Activated naive CD4-positive, alpha-beta T cell treated with anti-CD3 and anti-CD28 coated beads for 36 hours (primary cell): ENCODE results near the gene KCNJ10. TPM values are rescaled to one million over a fixed set of nuclear protein-coding genes. Genes with fewer than 3 reads are reported as not detected.

Experiments
- CTCF ChIA-PET: fragments of 350-600 bp; sonication (Branson Sonifier 250); formaldehyde crosslinking; loops from one replicate; lab custom pipeline; 2021; ENCODE audit warnings: antibody characterized with exemption; lab: Charles Lee
- DNase-seq: peaks from one replicate; pipeline ENCODE4 v3.0.0-alpha.2; 2020
- H3K27ac Mint-ChIP-seq: one replicate; pipeline ENCODE4 v1.8.0; 2021; ENCODE audit warnings: mild to moderate bottlenecking, mixed read lengths
- H3K27me3 Mint-ChIP-seq: one replicate; pipeline ENCODE4 v1.8.0; 2021; ENCODE audit warnings: low read depth, mixed read lengths
- H3K36me3 Mint-ChIP-seq: one replicate; pipeline ENCODE4 v1.8.0; 2021; ENCODE audit warnings: low read depth, mixed read lengths
- H3K4me1 Mint-ChIP-seq: one replicate; pipeline ENCODE4 v1.8.0; 2021; ENCODE audit warnings: low read depth, mixed read lengths
- H3K4me3 Mint-ChIP-seq: one replicate; pipeline ENCODE4 v1.8.0; 2021; ENCODE audit warnings: mild to moderate bottlenecking, moderate library complexity, mixed read lengths
- H3K9me3 Mint-ChIP-seq: one replicate; pipeline ENCODE4 v1.8.0; 2021; ENCODE audit warnings: mixed read lengths
- intact Hi-C: fragments of 100-400 bp; cut with micrococcal nuclease; formaldehyde crosslinking; loops from one replicate; pipeline ENCODE4 v1.15.1; 2023
- total RNA-seq, 2 experiments: library from RNA; stranded (reverse); gene quantifications; one replicate each; pipeline ENCODE4 v1.2.3, GENCODE V29; 2021

The KCNJ10 gene
- total RNA-seq, 2 experiments from 2014 or later = not detected

- H3K9me3 Mint-ChIP-seq = no peaks in the 10 kb centered on the region
- intact Hi-C loops = no loop called here
- no peaks in the 10 kb centered on the region for H3K36me3 Mint-ChIP-seq
- peaks cover 8% of the 10 kb centered on the region for H3K27me3 Mint-ChIP-seq
- no peak overlapping the region for H3K27ac Mint-ChIP-seq
- no peak for DNase-seq
- no peak overlapping the region for H3K4me3 Mint-ChIP-seq
- peaks cover 4% of the 10 kb centered on the region for H3K4me1 Mint-ChIP-seq
- CTCF ChIA-PET = no interaction called here
Measured at GRCh38 chr1:159962176-159962575, 107.8 kb downstream of the KCNJ10 start.

DNA sequence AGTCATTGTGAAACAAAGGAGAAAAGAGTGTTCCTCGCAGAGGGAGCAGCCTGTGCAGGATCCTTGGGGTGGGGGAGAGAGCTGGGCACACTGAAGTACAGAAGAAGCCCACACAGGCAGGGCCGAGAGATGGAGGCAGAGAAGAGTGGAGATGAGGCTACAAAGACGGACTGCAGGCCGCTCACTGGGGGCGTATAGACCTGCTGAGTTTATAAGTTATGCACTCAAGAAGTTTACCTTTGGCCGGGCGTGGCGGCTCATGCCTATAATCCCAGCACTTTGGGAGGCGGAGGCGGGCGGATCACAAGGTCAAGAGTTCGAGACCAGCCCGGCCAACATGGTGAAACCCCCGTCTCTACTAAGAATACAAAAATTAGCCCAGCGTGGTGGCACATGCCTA lies 108.3 kb downstream of the KCNJ10 start:
- CTCF ChIA-PET = interaction anchor here (0.5 kb wide), 1 partner anchor 17 kb away, joined by 3 read pairs; no protein-coding TSS in a partner anchor
- Mint-ChIP-seq H3K27me3 (peaks cover 8% of the 10 kb centered on the region), H3K27ac (no peak overlapping the region), H3K36me3 (no peaks in the 10 kb centered on the region), H3K4me3 (no peak overlapping the region), H3K4me1 (peaks cover 4% of the 10 kb centered on the region), H3K9me3 (no peaks in the 10 kb centered on the region)
- intact Hi-C loops = no loop called here
- DNase-seq = no peak

GRCh38 chr1:159960721-159961381 lies 109.1 kb downstream of the KCNJ10 start:
- DNase-seq = no peak
- Mint-ChIP-seq H3K9me3 (no peaks in the 10 kb centered on the region), H3K4me3 (no peak overlapping the region), H3K4me1 (peaks cover 4% of the 10 kb centered on the region), H3K27ac (no peak overlapping the region), H3K27me3 (peaks cover 6% of the 10 kb centered on the region), H3K36me3 (no peaks in the 10 kb centered on the region)
- CTCF ChIA-PET = interaction anchor here (0.5 kb wide), 1 partner anchor 18 kb away, joined by 3 read pairs; no protein-coding TSS in a partner anchor
- intact Hi-C loops = no loop called here

GRCh38 chr1:159959451-159959850 lies 110.5 kb downstream of the KCNJ10 start:
- Mint-ChIP-seq H3K4me3 (no peak overlapping the region), H3K27me3 (peaks cover 6% of the 10 kb centered on the region), H3K36me3 (no peaks in the 10 kb centered on the region), H3K9me3 (no peaks in the 10 kb centered on the region), H3K4me1 (peaks cover 4% of the 10 kb centered on the region), H3K27ac (no peak overlapping the region)
- no peak for DNase-seq
- CTCF ChIA-PET = interaction anchor here (0.6 kb wide), 1 partner anchor 114 kb away, joined by 3 read pairs; no protein-coding TSS in a partner anchor
- intact Hi-C loops = no loop called here

- intact Hi-C loops = no loop called here
- CTCF ChIA-PET = interaction anchor here (0.6 to 1.3 kb wide), 2 partner anchors 49 to 115 kb away, joined by 3 to 7 read pairs; no protein-coding TSS in a partner anchor
- Mint-ChIP-seq H3K9me3 (no peaks in the 10 kb centered on the region), H3K4me1 (peaks cover 4% of the 10 kb centered on the region), H3K27ac (no peak overlapping the region), H3K36me3 (no peaks in the 10 kb centered on the region), H3K27me3 (peaks cover 9% of the 10 kb centered on the region), H3K4me3 (no peak overlapping the region)
- DNase-seq = no peak
Measured at GRCh38 chr1:159958719-159959380, 111.1 kb downstream of the KCNJ10 start.

DNA sequence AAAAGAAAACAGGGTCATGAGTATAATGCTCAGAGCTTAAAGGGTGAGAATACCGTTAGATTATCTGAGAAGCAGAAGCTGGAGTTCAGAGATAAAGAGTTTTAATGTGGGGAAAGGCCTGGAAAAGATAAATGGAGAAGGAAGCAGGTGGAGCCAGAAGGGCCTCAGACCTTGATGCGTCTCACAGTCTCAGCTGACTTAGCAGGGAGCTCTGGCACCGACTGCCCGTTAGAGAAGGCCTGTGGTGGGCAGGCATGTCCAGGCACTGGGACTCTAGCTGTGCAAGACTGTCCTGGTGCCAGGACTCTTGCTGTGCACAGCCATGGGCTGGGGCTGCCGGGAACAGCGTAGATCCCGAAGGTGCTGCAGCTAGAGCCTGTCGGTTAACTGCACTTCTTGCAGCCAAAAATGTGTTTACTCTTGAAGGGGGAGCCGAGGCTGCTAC lies 112.1 kb downstream of the KCNJ10 start:
- Mint-ChIP-seq H3K27me3 (peaks cover 11% of the 10 kb centered on the region), H3K27ac (no peak overlapping the region), H3K4me1 (peaks cover 4% of the 10 kb centered on the region), H3K9me3 (no peaks in the 10 kb centered on the region), H3K36me3 (no peaks in the 10 kb centered on the region), H3K4me3 (no peak overlapping the region)
- CTCF ChIA-PET = interaction anchor here (0.6 to 1.3 kb wide), 4 partner anchors 12 to 121 kb away, joined by 3 to 7 read pairs (median 3); partner anchors contain the start of gene IGSF9
- no peak for DNase-seq
- intact Hi-C loops = no loop called here

- Mint-ChIP-seq H3K9me3 (no peaks in the 10 kb centered on the region), H3K4me1 (peaks cover 4% of the 10 kb centered on the region), H3K27me3 (peaks cover 18% of the 10 kb centered on the region), H3K4me3 (no peak overlapping the region), H3K27ac (no peak overlapping the region), H3K36me3 (no peaks in the 10 kb centered on the region)
- CTCF ChIA-PET = interaction anchor here (0.6 to 3.8 kb wide), 6 partner anchors 9 to 156 kb away, joined by 3 to 20 read pairs (median 4); no protein-coding TSS in a partner anchor
- intact Hi-C loops = no loop called here
- DNase-seq = no peak
Measured at GRCh38 chr1:159955456-159955855, 114.5 kb downstream of the KCNJ10 start.

- CTCF ChIA-PET = interaction anchor here (1.2 to 3.8 kb wide), 3 partner anchors 8 to 54 kb away, joined by 3 to 20 read pairs (median 5); no protein-coding TSS in a partner anchor
- no peaks in the 10 kb centered on the region for H3K9me3 Mint-ChIP-seq
- no peak within 1 kb of the TSS for H3K4me3 Mint-ChIP-seq
- H3K4me1 Mint-ChIP-seq = peaks cover 2% of the 10 kb centered on the region
- H3K27ac Mint-ChIP-seq = no peak within 1 kb of the TSS
- H3K36me3 Mint-ChIP-seq = no peaks in the 10 kb centered on the region
- peaks cover 17% of the 10 kb centered on the region for H3K27me3 Mint-ChIP-seq
- intact Hi-C loops = no loop called here
- DNase-seq = no peak
Measured at GRCh38 chr1:159953536-159954515, 116.1 kb downstream of the KCNJ10 start, which contains the start of gene SLAMF9. TSS of gene SLAMF9 (minus strand) at chr1:159954237. CDS start at chr1:159954137, 100 bp downstream.

DNA sequence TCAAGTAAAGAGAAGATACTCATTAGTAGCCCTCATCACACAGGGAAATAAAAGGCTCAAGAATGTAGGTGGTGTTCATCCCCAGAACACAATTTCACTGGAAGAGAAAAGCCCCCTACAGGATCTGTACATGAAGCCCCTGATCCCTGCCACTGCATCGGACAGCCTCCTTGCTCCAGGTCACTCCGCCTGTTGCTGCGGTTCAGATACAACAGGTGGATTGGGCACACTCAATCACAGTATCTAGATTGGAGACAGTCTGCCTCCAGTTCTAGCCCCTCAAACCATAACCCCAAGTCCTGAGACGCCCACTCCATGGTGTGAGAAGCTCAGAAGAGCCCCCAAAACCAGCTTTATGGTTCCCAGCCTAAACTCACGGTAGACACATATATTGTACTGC lies 117.0 kb downstream of the KCNJ10 start:
- Mint-ChIP-seq H3K27me3 (peaks cover 17% of the 10 kb centered on the region), H3K4me1 (no peaks in the 10 kb centered on the region), H3K4me3 (no peak overlapping the region), H3K9me3 (no peaks in the 10 kb centered on the region), H3K36me3 (no peaks in the 10 kb centered on the region), H3K27ac (no peak overlapping the region)
- intact Hi-C loops = no loop called here
- CTCF ChIA-PET = interaction anchor here (0.9 to 3.8 kb wide), 4 partner anchors 16 to 55 kb away, joined by 3 to 20 read pairs (median 3); no protein-coding TSS in a partner anchor
- DNase-seq = no peak

DNA sequence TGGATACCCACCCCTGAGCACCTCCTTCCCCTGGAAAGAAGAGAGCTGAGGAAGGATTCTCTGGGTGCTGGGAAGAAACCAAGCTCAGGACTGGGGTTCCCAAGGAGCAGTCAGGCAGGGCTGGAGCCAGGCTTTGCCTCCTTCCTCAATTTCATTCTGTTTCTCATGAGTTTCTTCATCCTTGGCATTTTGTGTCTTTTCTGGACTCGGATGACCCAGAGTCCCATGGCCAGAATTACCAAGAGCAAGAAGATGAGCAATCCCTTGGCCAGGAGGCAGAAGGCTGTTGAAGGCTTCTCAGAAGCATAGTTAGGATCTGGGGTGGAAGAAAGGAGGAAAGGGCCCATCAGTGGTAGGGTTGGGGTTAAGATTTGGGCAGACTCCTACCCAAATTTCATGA lies 118.4 kb downstream of the KCNJ10 start:
- Mint-ChIP-seq H3K4me3 (no peak overlapping the region), H3K27me3 (peaks cover 14% of the 10 kb centered on the region), H3K4me1 (no peaks in the 10 kb centered on the region), H3K9me3 (no peaks in the 10 kb centered on the region), H3K27ac (no peak overlapping the region), H3K36me3 (no peaks in the 10 kb centered on the region)
- intact Hi-C loops = no loop called here
- CTCF ChIA-PET = interaction anchor here (0.9 kb wide), 1 partner anchor 56 kb away, joined by 4 read pairs; no protein-coding TSS in a partner anchor
- DNase-seq = no peak

DNA sequence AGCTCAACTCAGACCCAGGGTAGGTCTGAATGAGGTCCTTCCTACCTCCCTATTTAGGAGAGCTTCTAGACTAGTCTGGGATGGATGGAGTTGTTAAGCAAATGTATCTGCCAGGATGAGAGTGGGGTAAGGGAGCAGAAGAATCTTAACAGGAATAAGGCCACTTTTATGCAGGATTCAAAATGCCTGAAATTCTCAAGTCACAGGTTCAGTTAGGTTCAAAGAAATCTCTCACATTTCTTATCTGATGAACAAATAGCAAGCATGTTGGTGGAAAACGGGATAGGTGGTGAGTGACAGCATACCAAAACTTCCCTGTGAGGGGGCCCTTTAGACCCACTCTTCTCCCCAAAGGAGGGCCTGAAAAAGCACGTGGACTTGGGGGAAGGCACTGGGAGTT lies 118.9 kb downstream of the KCNJ10 start:
- H3K4me1 Mint-ChIP-seq = no peaks in the 10 kb centered on the region
- intact Hi-C loops = no loop called here
- no peaks in the 10 kb centered on the region for H3K9me3 Mint-ChIP-seq
- no peak for DNase-seq
- no peak overlapping the region for H3K27ac Mint-ChIP-seq
- H3K36me3 Mint-ChIP-seq = no peaks in the 10 kb centered on the region
- H3K27me3 Mint-ChIP-seq = peaks cover 12% of the 10 kb centered on the region
- H3K4me3 Mint-ChIP-seq = no peak overlapping the region
- CTCF ChIA-PET = no interaction called here
